ENCODE measurements around the gene SHLD2.
"Not testable (repeated sequence)": the region's sequence is repeated elsewhere in the genome, so short reads cannot be mapped to it uniquely, and the experiment has no call there.

SHLD2 gene

DNA sequence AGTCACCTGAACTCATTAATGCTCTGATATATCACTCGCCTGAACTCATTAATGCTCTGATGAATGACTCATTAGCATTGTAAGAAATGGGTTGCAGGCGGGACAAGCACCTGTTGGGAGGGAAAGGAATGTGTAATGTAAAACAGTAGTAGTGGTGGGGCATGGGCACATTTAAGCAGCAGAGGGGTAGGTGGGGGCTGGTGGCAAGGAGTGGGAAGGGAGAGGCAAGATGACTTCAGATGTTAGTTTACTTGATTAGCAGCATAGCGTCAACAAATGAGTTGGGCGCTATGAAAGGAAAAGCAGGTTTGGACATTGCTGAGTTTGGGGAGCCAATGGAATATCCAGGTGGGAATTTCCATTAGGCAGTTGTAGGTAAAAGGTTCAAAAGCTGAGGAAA is 61.8 kb downstream of the SHLD2 start:
- not testable (repeated sequence) for ATAC-seq

DNA sequence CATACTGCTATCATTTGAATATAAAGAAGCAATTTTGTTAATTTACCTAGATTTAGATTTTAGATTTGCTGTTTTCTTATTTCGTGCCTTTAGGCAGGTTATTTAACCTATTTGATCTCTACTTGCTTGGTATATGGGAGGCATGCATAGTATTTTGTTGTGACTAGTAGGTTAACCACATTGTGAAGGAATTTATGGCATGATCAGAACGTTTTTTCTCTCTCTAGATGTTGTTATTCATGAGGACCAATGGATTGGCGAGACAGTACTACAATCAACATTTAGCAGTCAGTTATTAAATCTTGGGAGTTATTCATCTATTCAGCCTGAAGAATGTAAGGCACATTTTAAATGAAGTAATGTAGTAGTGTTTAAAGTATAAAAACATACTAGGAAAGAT is 62.8 kb downstream of the SHLD2 start:
- ATAC-seq = not testable (repeated sequence)

DNA sequence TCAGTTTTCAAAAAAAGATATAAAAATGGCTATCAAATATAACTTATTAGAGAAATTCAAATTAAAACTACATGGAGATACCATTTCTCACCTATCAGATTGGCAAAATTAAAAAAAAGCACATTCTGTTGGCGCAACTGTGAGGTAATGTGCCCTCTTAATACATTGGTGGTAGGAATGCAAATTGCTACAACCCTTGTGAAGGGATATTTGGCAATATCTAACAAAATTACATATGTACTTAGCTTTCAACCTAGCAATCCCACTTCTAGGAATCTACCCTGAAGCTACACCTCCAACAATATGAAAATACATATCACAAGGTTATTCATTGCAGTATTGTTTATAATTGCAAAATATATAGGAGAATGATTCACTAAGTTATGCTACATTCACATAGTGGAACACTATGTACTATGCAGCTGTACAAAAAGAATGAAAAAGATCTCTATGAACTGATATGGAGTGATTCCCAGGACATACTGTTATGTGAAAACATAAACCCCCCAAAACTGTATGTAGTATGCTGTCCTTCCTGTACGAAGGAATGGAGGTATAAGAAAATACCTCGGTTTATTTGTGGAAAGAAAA is 67.8 kb downstream of the SHLD2 start:
- ATAC-seq = not testable (repeated sequence)

DNA sequence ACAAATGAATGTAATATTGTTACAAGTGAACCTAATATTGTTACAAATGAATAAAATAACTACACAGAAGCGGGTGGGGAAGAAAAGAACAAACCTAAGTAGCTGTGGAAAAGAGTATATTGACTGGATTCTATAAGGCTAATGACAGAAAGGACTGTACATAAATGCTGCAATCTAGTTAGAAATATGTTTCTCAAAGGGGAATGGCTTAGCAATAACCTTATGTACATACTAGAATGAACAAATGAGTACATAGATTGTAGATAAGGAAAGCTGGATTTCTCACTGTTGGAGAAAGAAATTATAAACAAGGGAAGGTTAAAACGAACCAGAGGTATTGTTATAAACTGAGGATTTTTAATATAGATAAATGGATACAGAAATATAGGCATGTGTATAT is 68.4 kb downstream of the SHLD2 start:
- not testable (repeated sequence) for ATAC-seq

DNA sequence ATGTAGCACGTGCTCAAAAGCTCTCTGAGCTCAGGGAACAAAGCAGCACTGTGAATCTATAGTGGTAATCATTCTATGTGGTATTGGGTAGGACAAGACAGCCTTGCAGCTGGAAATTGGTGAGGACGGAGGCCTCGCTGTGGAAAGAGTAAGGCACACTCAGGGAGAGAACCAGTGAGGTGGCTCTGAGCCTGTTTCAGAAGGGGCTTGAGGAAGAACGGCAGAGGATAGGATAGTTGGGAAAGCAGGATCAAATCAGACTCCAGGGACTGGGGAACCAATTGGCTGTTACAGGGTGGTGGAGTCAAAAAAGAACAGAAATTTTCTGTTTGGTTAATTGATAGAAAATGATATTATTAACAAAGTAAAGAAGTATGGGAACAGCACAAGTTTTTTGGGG is 74.9 kb downstream of the SHLD2 start:
- ATAC-seq = not testable (repeated sequence)

DNA sequence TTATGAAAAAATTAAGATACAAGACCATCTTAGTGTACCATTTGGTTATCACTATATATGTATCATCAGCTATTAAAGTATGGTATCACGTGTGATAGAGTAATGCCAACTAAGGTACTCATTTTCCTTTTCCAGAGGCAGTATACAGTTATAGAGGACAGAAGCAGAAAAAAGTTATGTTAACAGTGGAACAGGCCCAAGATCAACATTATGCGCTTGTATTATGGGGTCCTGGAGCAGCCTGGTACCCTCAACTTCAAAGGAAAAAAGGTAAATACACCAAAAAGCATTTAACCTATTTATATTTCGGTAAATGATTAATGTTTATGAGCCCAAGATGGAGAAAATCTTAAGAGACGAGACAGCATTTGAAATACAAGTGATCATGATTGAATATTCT is 75.7 kb downstream of the SHLD2 start:
- ATAC-seq = not testable (repeated sequence)

DNA sequence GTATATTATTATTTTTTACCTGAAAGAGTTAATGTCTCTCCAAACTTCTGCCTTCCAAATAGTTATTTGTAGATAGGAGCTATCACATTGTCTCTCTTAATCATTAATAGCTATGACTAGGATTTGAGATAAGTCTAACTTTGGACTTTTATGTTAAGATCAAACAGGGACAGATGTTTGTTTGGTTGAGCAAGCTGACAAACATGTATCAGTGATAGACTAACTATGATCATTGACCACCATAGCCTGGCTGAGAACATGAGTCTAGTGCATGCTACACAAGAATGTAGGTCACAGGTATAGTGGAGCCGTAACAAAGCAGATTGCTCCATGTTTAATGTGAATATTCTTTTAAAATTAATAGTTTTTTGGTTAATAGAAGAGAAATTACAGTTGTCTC is 76.7 kb downstream of the SHLD2 start:
- ATAC-seq = not testable (repeated sequence)

DNA sequence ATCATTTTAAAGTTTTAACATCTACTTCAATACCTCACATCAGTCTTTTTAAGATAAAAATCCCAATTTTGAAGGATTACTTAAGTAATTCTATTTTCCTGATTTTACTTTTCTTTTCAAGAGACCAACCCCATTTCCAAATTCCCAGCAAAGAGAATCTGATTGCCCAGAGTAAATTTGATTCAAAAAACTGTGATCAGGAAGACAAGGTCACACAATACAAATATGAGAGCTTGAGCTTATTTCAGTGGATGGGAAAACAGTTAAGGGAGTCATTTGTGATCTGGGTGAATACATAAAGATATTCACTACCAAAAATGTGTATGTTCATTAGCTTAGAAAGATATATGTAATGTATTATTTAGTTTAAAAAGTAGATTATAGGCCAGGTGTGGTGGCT is 77.2 kb downstream of the SHLD2 start:
- ATAC-seq = not testable (repeated sequence)

DNA sequence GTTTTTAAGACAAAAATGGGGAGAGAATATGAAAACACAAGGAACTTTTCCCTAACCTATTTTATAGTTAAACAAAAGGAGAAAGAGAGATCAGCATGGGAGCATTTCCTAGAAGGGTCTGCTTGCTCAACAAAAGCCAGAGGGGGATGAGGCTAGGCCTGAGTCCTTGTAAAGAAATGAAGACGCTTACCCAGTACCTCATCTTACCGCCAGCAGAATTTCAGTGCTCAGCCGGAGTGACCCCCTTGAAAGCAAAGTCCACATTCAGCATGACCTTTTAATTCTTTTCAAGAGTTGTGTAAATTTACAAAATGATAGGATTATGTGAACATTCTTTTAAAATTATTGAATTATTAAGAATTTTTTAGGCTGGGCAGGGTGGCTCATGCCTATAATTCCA is 82.6 kb downstream of the SHLD2 start:
- not testable (repeated sequence) for ATAC-seq

DNA sequence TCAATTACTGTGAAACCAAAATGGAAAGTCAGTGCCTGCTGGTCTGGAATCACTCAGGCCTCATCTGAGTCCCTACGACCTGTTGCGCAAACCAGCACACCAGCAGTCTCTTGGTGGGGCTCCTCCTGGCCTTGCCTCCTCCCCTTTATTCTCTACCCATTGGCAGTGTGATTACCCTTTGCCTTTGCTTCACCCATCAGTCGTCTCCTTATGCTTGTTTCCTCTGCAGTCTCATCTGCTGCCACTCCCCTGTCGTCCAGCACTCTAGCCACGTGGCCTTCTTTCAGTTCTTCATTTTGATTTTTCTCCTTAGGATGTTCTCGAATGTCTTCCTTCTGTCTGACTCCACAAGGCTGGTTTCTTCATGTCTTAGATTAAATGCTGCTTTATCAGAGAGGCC is 89.4 kb downstream of the SHLD2 start:
- ATAC-seq = not testable (repeated sequence)

DNA sequence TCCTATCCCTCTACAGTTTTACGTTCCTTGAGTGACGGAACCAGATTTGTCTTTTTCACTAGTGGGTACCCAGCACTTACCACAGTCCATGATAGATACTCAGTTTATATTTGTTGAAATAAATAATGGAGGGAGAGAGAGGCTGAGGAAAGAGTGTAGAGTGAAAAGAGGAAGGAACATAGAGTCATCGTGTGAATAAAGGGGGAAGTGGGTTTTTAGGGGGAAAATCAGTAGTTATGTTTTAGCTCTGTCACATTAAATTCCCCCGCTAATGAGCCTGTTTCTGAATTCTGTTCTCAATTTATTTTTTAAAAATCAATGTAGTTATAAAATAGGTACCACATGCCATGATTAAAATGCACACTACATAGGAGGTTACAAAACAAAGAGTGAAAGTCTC is 91.0 kb downstream of the SHLD2 start:
- ATAC-seq = not testable (repeated sequence)

DNA sequence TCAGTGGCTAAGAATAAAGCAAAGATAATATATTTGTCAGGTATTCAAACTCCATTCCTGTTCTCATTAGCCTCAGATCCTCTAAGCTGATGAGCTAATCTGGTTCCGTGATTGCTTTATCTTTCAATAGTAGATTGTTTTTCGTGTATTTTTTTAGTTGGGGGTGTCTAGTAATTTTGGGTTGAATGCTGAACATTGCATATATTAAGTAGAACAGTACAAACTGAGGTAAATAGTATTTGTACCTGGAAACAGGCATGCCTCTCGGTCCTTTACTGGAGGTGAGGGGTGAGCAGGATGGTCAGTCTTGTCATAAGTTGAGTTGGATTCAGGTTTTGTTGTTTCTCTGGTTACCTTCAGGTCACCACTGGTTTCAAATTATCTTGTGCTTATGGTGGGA is 92.6 kb downstream of the SHLD2 start:
- not testable (repeated sequence) for ATAC-seq

DNA sequence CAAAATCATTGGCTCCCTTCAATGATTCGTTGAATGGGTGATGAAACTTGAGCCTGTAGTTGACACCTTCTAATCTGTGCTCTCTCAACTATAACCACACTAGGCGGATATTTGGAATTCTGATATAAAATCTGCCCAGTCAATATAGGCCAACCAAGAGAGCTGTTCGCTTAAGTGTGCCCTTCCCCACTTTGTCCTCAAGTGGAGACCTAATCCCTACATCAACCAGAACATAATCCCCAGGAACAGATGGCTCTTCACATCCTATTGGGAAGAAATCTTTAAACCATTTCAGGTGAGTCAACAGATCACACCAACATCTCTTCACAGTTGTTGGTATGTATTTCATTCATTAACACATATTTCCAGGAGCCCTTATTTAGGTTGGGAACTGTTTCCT is 96.8 kb downstream of the SHLD2 start:
- ATAC-seq = not testable (repeated sequence)

DNA sequence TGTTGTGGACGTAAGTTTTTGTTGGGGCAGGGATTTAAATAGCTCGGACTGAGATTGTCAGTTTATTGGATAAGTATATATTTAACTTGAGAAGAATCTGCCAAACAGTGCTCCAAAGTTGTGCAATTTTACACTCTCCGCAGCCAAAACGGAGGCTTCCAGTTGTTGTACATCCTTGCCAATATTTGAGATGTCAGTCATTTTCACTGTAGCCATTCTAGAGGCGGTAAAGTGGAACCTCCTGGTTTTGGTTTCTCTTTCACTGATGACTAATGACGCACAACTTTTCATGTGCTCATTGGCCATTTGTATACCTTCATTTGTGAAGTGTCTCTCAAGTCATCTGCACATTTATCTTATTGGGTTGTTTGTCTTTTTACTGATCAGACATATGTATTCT is 105.9 kb downstream of the SHLD2 start:
- not testable (repeated sequence) for ATAC-seq

DNA sequence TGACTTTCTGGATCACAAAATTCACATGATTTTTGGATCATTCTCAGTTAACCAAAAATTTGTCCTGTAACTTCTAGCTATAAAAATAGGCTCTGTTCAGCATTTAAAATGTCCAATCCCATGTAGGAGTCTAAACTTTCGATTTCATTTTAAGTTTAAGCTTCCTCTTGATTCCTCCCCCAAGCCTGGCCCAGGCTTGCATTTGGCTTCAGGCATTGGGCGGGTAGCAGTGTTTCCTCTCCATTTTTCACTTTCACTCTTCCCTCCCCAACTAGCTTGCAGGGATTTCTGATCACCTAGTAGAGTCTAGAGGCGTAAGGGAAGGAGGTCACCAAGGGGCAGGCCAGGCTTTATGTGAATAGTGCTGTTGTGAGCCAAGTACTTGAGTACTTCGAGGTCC is 109.8 kb downstream of the SHLD2 start:
- not testable (repeated sequence) for ATAC-seq

DNA sequence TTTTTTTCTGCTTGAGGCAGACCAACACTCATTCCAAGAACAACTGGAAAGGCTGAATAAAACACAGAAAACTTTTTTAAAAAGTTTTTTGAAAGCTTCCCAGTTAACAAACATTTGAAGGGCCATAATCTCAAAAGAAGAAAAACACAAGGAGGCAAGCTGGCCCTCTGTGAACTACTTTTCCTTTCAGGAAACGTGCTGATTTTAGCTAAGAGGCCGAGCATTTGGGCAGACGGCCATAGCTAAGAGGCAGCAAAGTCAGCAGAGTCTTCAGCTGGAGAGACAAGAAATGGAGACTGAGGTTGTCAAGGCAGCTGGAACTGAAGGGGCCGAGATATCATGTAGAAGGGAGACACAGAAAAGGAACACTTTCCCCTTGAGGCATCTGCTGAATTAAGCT is 111.9 kb downstream of the SHLD2 start:
- ATAC-seq = not testable (repeated sequence)

DNA sequence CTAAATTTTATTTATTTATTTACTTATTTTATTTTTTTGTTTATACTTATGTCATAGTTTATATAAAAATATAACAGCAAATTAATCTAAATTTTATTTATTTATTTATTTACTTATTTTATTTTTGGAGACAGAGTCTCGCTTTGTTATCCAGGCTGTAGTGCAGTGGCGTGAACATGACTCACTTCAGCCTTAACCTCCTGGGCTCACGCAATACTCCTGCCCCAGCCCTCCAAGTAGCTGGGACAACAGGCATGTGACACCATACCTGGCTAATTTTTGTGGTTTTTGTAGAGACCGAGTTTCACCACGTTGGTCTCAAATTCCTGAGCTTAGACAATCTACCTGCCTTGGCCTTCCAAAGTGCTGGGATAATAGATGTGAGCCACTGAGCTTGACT is 115.3 kb downstream of the SHLD2 start:
- not testable (repeated sequence) for ATAC-seq

DNA sequence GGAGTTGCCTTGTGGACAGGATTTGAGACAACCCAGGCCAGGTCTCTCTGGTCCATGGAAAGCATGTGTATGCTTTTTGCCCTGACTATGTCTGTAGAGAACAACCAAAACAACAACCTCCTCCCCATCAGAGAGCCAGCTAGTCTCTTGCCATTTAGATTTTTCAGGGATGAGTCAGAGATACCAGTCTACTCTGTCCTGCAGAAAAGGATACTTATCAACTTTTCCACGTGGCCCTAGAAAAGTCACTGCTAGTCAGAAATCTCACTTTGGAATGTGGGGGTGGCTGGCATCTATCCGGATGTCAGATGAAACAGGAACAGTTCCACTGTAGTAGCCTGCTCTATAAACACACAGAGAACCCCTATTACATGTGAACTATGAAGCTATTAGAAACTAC is 116.8 kb downstream of the SHLD2 start:
- ATAC-seq = peak; percentile 59

DNA sequence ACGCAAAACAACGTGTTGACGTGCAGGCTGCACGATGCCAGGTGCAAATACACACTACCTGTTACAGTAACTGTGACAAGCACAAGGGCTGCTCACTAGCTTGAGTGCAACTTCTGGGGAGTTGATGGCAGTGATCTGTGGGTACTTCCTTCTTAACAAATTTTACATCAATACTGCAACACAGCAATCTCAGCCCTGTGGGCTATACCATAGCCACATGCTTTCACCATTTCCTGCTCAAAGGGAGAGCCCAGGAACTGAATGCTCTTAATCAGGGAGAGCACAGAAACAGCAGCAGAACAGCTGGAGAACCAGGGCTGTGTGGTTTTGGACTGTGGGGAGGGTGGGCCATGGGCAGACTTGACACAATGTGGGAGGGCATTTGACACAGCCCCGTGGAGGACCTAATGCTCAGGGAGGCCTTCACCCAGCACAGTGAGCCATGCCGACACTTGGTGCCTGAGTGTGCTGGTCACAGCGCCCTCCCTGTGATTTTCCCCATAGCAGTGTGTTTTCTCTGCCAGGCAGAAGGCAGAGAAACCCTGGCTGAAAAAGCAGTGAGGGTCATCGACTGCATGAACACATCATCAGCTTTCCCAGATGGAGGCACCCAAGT is 118.3 kb downstream of the SHLD2 start:
- not testable (repeated sequence) for ATAC-seq

DNA sequence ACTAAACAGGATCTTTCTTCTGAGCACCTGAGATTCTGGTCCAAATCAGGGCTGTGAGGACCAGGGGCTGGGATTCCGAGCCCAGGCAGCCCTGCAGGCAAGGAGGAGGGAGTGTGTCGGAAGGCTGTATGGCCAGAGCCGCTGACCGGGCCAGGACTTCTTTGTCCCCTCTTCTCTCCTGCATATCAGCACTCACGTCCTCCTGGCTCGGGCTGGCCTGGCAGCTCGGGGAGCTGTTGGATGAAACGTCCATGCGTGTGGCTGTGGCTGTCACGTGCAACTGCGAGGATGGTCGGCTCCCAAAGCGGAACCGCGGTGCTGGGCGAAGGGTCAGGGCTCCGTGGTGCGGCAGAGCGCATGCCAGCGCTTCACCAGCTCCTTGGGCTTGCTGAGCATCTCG is 118.8 kb downstream of the SHLD2 start:
- not testable (repeated sequence) for ATAC-seq

DNA sequence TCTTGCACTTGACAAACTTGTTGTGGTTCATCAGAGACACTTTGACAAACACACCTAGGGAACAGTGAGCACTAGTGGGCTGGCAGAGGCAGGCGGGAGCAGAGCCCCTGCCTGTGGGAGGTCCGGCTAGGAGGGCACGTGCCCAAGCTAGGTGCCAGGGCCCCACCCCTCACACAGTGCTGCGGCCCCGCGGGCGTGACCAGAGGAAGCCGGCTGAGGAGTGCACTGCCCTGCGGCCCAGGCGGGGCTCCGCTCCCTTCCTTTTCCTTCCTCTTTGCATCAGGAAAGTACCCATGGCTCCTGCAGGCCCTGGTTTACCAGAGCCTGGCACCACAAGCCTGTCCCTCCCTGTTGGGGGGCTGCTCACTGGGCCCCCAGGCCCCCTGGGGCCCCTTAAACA is 121.1 kb downstream of the SHLD2 start:
- not testable (repeated sequence) for ATAC-seq

DNA sequence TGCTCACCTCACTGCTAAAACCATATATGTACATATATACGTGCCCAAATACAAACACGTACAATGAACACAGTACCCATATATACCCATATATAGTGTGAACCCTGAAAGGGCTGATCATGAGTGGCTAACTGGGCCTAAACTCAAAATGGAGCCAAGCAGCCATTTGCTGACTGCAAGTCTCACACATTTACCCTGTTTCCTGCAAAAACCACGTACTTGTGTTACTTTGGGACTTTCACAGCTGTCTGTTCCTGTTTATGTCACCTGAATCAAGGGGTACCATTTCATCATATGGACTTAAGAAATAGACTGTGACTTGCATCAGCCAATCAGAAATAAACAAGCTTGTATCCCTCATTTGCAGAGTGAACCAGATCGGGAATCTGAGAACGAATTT is 124.4 kb downstream of the SHLD2 start:
- ATAC-seq = not testable (repeated sequence)

DNA sequence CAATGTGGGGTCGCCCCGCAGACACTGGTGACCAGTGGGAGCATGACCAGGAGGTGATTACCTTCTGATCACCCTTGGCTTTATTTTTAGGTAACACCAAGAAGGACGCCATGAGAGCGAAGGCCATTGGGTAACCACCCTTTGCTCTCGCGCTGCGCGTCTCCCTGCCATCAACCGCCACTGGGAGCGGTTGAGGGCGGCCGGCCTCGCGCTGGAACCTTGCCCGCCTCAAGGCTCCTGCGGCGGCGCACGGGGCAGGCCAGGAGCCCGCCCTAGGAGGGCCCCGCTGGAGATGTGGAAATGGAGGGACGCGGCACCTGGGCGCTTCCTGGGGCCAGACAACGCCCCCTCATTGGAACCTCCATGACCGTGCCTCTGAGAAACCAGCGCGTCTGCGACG is 127.8 kb downstream of the SHLD2 start:
- not testable (repeated sequence) for ATAC-seq

DNA sequence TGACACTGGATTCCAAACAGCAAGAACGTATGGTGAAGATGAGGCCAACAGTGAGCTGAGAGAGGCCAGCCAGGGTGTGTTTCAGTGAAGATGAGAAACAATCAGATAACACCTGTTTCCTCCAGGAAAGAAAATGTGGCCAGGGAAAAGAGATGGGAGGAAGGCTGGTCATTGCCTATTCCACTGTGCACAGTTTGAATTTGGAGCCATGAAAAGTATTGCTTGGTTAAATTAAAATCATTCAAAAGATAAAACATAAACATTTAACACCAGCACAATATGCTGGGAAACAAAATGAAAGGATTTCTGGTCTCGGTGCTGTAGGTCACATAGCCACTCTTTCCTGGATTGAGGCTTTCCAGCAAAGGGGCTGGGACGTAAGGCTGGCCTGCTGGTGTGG is 130.1 kb downstream of the SHLD2 start, which contains the start of gene NUTM2A:
Gene NUTM2A (plus strand): TSS at position 301 of the 400 bp plus-strand sequence. CDS start 383 bp downstream, outside the sequence.
- ATAC-seq = not testable (repeated sequence)

DNA sequence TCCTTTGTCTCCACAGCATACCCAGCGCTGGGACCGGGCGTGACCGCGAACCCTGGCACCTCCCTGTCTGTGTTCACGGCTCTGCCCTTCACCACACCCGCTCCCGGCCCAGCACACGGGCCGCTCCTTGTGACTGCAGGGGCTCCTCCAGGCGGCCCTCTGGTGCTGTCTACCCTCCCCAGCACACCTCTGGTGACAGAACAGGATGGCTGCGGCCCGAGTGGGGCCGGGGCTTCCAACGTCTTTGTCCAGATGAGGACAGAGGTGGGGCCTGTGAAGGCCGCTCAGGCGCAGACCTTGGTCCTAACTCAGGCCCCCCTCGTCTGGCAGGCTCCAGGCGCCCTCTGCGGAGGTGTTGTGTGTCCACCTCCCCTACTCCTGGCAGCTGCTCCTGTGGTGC is 133.2 kb downstream of the SHLD2 start:
- ATAC-seq = not testable (repeated sequence)

Data from SK-N-SH treated with all-trans-retinoic acid at 6 μM for 48 hours (cell line).